Hepatic stellate cell (primary cell): ENCODE results near the gene FURIN.
A peak's percentile ranks its signal among the peaks of the same experiment; 100 is the strongest.
"Not testable (repeated sequence)": the region's sequence is repeated elsewhere in the genome, so short reads cannot be mapped to it uniquely, and the experiment has no call there.

Experiments used
- DNase-seq: peaks from one replicate; pipeline ENCODE4 v3.0.0; 2011; ENCODE audit warnings: low spot score

Gene FURIN

GRCh38 chr15:90902040-90902839 is 33.9 kb downstream of the FURIN start:
- peak; percentile 100 for DNase-seq

GRCh38 chr15:90902840-90903732 is 34.7 kb downstream of the FURIN start, which contains the start of gene MAN2A2:
Gene MAN2A2, plus strand, starts transcription at chr15:90903302. Its CDS starts 906 bp downstream, at chr15:90904208.
- peak; percentile 79 for DNase-seq

GRCh38 chr15:90903733-90904536 is 35.5 kb downstream of the FURIN start:
- DNase-seq: no peak

GRCh38 chr15:90904746-90905145 is 36.4 kb downstream of the FURIN start:
- no peak for DNase-seq

- no peak for DNase-seq
Observed at GRCh38 chr15:90905306-90906180, 37.2 kb downstream of the FURIN start.

GRCh38 chr15:90906181-90906849 is 37.9 kb downstream of the FURIN start:
- DNase-seq: no peak

DNA sequence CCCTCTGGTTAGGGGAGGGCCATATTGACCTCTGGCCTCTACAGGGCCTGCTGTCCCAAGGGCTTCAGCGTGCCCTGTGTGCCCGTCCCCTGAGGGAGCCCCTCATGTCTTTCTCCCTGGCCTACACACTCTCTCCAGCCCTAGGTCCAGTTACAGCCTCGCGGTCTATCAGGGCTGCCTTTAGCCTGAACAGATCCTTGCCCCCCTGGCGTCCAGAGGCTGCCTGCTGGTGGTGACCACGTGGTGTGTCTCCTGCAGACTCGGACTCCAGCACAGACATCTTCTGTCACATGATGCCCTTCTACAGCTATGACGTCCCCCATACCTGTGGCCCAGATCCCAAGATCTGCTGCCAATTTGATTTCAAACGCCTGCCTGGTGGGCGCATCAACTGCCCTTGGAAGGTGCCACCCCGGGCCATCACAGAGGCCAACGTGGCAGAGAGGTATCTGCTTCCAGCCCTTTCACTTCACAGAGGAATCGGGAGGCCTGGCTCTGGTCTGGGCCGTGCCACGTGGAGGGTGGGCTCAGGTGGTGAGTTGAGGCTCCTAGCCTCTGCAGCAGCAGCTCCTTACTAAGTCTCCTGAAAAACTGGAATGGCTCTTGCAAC is 38.8 kb downstream of the FURIN start:
- no peak for DNase-seq

DNA sequence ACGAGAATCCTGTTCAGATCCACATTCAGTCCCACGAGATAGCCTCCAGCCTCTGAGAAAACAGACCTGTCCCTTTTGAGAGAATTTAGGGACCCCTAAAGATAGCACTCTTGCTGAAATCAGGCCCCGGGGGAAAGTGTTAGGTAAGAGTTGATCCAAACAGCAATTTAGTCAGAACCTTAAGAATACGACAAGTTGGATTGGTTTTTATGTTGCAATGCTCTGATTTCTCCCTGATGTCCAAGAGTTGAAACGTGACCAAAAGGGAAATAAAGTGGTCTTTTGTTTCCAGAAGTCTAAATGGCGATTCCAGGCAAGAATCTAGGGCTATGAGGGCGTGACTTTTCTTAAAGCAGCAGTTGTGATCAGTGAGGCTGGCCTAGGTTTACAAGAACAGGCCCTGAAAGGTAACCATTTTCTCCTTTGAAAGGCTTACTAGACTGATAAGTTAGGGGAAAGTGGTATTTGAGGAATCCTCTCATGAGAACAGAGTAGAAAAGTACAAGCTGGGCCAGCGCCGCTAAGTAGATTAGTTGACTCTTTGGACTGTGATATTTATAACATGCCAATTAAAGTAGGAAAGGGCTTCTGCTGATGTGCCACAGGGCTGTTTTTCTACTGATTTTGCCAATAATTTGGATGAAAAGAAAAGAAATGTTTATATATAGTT is 39.6 kb downstream of the FURIN start:
- no peak for DNase-seq

GRCh38 chr15:90909449-90909848 is 41.1 kb downstream of the FURIN start:
- DNase-seq: not testable (repeated sequence)

GRCh38 chr15:90909976-90910375 is 41.6 kb downstream of the FURIN start:
- no peak for DNase-seq

- DNase-seq: no peak
Observed at GRCh38 chr15:90910441-90911301, 42.3 kb downstream of the FURIN start.

- no peak for DNase-seq
Observed at GRCh38 chr15:90911302-90911623, 42.9 kb downstream of the FURIN start.

- DNase-seq: no peak
Observed at GRCh38 chr15:90911906-90912769, 43.8 kb downstream of the FURIN start.

- no peak for DNase-seq
Observed at GRCh38 chr15:90912770-90913075, 44.3 kb downstream of the FURIN start.

- no peak for DNase-seq
Observed at GRCh38 chr15:90913398-90913944, 45.1 kb downstream of the FURIN start.

GRCh38 chr15:90914305-90915080 is 46.1 kb downstream of the FURIN start:
- DNase-seq: no peak
